NCI-H146 (cell line): ENCODE data around the gene ECHDC1.
A peak's percentile ranks its signal among the peaks of the same experiment; 100 is the strongest.
"Not testable (repeated sequence)": the region's sequence is repeated elsewhere in the genome, so short reads cannot be mapped to it uniquely, and the experiment has no call there.

Source experiments
- DNase-seq: peaks from one replicate; lab custom pipeline; 2025; lab: John Stamatoyannopoulos, UW

Gene ECHDC1

GRCh38 chr6:127342946-127343808 lies at the start of gene ECHDC1:
Gene ECHDC1, minus strand, starts transcription at chr6:127343609. Its CDS starts 12,581 bp downstream, at chr6:127331028.
- DNase-seq = peak; percentile 93

- DNase-seq = no peak
Observed at GRCh38 chr6:127392301-127392700, 48.9 kb upstream of the ECHDC1 start.

GRCh38 chr6:127391094-127391953 lies 47.9 kb upstream of the ECHDC1 start:
- no peak for DNase-seq

- no peak for DNase-seq
Observed at GRCh38 chr6:127389706-127390105, 46.3 kb upstream of the ECHDC1 start.

GRCh38 chr6:127385668-127386430 lies 42.4 kb upstream of the ECHDC1 start:
- no peak for DNase-seq

- DNase-seq = not testable (repeated sequence)
Observed at GRCh38 chr6:127384848-127385247, 41.4 kb upstream of the ECHDC1 start.

GRCh38 chr6:127383988-127384387 lies 40.6 kb upstream of the ECHDC1 start:
- no peak for DNase-seq

GRCh38 chr6:127382413-127382812 lies 39.0 kb upstream of the ECHDC1 start:
- DNase-seq = no peak

GRCh38 chr6:127381384-127381783 lies 38.0 kb upstream of the ECHDC1 start:
- no peak for DNase-seq

- DNase-seq = no peak
Observed at GRCh38 chr6:127376685-127377084, 33.3 kb upstream of the ECHDC1 start.

- no peak for DNase-seq
Observed at GRCh38 chr6:127367023-127367375, 23.6 kb upstream of the ECHDC1 start.

- DNase-seq = peak; percentile 48
Observed at GRCh38 chr6:127366282-127367022, 23.0 kb upstream of the ECHDC1 start.

- DNase-seq = peak; percentile 31
Observed at GRCh38 chr6:127365874-127366273, 22.5 kb upstream of the ECHDC1 start.

GRCh38 chr6:127352524-127352923 lies 9.1 kb upstream of the ECHDC1 start:
- no peak for DNase-seq

- no peak for DNase-seq
Observed at GRCh38 chr6:127349980-127350379, 6.6 kb upstream of the ECHDC1 start.

GRCh38 chr6:127348028-127348661 lies 4.7 kb upstream of the ECHDC1 start:
- DNase-seq = no peak

- DNase-seq = no peak
Observed at GRCh38 chr6:127347178-127347577, 3.8 kb upstream of the ECHDC1 start.

GRCh38 chr6:127345521-127345920 lies 2.1 kb upstream of the ECHDC1 start:
- DNase-seq = no peak

GRCh38 chr6:127343809-127344659 lies 625 bp upstream of the ECHDC1 start:
- DNase-seq = peak; percentile 44
